ENCODE data around the gene SLC19A2. TPM values are rescaled to one million over a fixed set of nuclear protein-coding genes. Genes with fewer than 3 reads are reported as not detected.

Gene SLC19A2
- polyA plus RNA-seq, 1 donor (not counting 4 experiments of a cell fraction or from before 2014, with no cell fraction given), result 11.9 TPM

DNA sequence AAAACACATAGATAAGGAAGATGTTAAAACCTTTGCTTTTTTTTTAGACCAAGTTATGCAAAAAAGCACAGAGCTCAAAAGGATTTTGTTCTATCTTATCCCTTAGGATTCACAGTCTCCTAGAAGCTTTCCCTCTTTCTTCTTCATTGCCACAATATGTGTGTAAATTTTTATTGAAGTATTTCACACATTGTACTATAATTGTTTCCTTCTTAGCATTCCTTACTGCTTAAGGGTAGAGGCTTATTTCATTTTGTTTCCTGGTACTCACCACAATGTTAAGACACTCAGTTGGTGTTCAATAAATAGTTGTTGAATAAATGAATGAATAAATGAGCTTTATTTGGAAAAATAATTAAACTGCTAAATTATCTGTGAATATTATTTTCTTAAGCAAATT lies 29.9 kb upstream of the SLC19A2 start:
- Histone ChIP-seq H3K36me3 (ENCODE audit: control insufficient read depth in 2 of 2, extremely low read depth in 1 of 2, insufficient read depth in 2 of 2, low read length in 2 of 2) (no peaks in the 10 kb centered on the region), H3K27ac (ENCODE audit: control insufficient read depth, insufficient read depth, low read length) (no peak overlapping the region), H3K4me3 (ENCODE audit: control insufficient read depth in 2 of 3, extremely low read depth in 1 of 3, insufficient read depth in 2 of 3, low read depth in 1 of 3, low read length in 3 of 3) (no peak overlapping the region), H3K4me2 (ENCODE audit: control insufficient read depth, extremely low read depth, insufficient read depth, low read depth, low read length) (no peak overlapping the region), H2AFZ (ENCODE audit: control insufficient read depth, low read length) (no peak overlapping the region), H3K79me2 (ENCODE audit: control insufficient read depth, insufficient read depth, low read length) (no peaks in the 10 kb centered on the region), H3K9ac (ENCODE audit: control insufficient read depth, extremely low read depth, insufficient read depth, low read length) (no peak overlapping the region), H3K4me1 (ENCODE audit: control insufficient read depth, extremely low read depth, insufficient read depth, low read length) (peaks cover 18% of the 10 kb centered on the region), H3K9me1 (ENCODE audit: control insufficient read depth, extremely low read depth, insufficient read depth, low read length) (no peaks in the 10 kb centered on the region), H3K27me3 (ENCODE audit: control insufficient read depth, extremely low read depth, insufficient read depth, low read length) (no peaks in the 10 kb centered on the region), H4K20me1 (ENCODE audit: control insufficient read depth, extremely low read depth, insufficient read depth, low read length) (no peaks in the 10 kb centered on the region), H3K9me3 (ENCODE audit: control insufficient read depth, low read depth, low read length) (no peaks in the 10 kb centered on the region)
- dilution Hi-C loops (cut with MboI; ENCODE audit: extremely low pct_ligation_motif_present, low sequenced_read_pairs), result no loop called here
- TF ChIP-seq EZH2 (IDR thresholded peaks at IDR 0.05; ENCODE audit: low read length), result no peak
- TF ChIP-seq, protein P1, sequence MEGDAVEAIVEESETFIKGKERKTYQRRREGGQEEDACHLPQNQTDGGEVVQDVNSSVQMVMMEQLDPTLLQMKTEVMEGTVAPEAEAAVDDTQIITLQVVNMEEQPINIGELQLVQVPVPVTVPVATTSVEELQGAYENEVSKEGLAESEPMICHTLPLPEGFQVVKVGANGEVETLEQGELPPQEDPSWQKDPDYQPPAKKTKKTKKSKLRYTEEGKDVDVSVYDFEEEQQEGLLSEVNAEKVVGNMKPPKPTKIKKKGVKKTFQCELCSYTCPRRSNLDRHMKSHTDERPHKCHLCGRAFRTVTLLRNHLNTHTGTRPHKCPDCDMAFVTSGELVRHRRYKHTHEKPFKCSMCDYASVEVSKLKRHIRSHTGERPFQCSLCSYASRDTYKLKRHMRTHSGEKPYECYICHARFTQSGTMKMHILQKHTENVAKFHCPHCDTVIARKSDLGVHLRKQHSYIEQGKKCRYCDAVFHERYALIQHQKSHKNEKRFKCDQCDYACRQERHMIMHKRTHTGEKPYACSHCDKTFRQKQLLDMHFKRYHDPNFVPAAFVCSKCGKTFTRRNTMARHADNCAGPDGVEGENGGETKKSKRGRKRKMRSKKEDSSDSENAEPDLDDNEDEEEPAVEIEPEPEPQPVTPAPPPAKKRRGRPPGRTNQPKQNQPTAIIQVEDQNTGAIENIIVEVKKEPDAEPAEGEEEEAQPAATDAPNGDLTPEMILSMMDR (optimal IDR thresholded peaks at IDR 0.05 in 1 of 3, IDR thresholded peaks at IDR 0.05 in 1 of 3, conservative IDR thresholded peaks at IDR 0.05 in 1 of 3; ENCODE audit: extremely low read depth in 1 of 3, insufficient read depth in 2 of 3, low read length in 3 of 3), result no peak
- no peak for DNase-seq (ENCODE audit: low read depth, low spot score)
- peak; percentile 9 for FAIRE-seq

DNA sequence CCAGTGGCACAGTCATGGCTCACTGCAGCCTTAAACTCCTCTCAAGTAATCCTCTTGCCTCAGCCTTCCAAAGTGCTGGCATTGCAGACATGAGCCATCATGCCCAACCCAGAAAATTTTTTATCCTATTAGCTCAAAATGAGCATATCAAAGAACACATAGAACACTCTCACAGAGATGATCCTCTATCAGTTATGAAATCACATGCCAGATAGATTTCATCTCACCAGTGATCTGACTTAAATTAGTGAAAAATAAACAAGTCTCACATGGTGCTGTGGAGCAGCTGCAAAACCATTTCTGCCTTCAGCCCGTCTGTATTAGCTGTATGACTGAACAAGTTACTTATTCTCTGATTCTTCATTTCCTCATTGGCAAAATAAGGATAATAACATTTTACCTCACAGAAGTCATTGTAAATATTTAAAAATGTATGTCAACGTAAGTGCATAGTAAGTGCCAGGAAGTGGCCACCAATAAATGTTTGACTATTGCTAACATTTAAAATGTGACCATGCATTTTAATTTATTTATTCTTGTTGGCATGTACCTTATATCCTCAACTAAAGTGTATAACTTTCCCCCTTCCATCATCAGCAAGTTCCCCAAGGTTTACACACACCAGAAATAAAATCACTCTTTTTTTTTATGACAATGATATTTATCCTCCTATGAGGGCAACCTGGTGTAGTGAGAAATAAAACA lies 29.0 kb upstream of the SLC19A2 start:
- Histone ChIP-seq H3K4me1 (ENCODE audit: control insufficient read depth, extremely low read depth, insufficient read depth, low read length) (peaks cover 18% of the 10 kb centered on the region), H3K79me2 (ENCODE audit: control insufficient read depth, insufficient read depth, low read length) (no peaks in the 10 kb centered on the region), H3K4me3 (ENCODE audit: control insufficient read depth in 2 of 3, extremely low read depth in 1 of 3, insufficient read depth in 2 of 3, low read depth in 1 of 3, low read length in 3 of 3) (no peak overlapping the region), H3K27me3 (ENCODE audit: control insufficient read depth, extremely low read depth, insufficient read depth, low read length) (no peaks in the 10 kb centered on the region), H3K4me2 (ENCODE audit: control insufficient read depth, extremely low read depth, insufficient read depth, low read depth, low read length) (no peak overlapping the region), H3K36me3 (ENCODE audit: control insufficient read depth in 2 of 2, extremely low read depth in 1 of 2, insufficient read depth in 2 of 2, low read length in 2 of 2) (no peaks in the 10 kb centered on the region), H2AFZ (ENCODE audit: control insufficient read depth, low read length) (peak overlapping the region; percentile 21), H3K27ac (ENCODE audit: control insufficient read depth, insufficient read depth, low read length) (no peak overlapping the region), H3K9me3 (ENCODE audit: control insufficient read depth, low read depth, low read length) (no peaks in the 10 kb centered on the region), H3K9ac (ENCODE audit: control insufficient read depth, extremely low read depth, insufficient read depth, low read length) (no peak overlapping the region), H3K9me1 (ENCODE audit: control insufficient read depth, extremely low read depth, insufficient read depth, low read length) (no peaks in the 10 kb centered on the region), H4K20me1 (ENCODE audit: control insufficient read depth, extremely low read depth, insufficient read depth, low read length) (no peaks in the 10 kb centered on the region)
- TF ChIP-seq, protein P1 (optimal IDR thresholded peaks at IDR 0.05 in 1 of 3, IDR thresholded peaks at IDR 0.05 in 1 of 3, conservative IDR thresholded peaks at IDR 0.05 in 1 of 3; ENCODE audit: extremely low read depth in 1 of 3, insufficient read depth in 2 of 3, low read length in 3 of 3), result no peak
- TF ChIP-seq EZH2 (IDR thresholded peaks at IDR 0.05; ENCODE audit: low read length), result no peak
- DNase-seq (ENCODE audit: low read depth, low spot score), result no peak
- FAIRE-seq, result peak; percentile 20
- dilution Hi-C loops (cut with MboI; ENCODE audit: extremely low pct_ligation_motif_present, low sequenced_read_pairs), result no loop called here

Measured in keratinocyte (primary cell).